MM.1S (cell line): Measurements from ENCODE around the gene DCLRE1A.

Source experiments
- DNase-seq: peaks from one replicate; pipeline ENCODE4 v3.0.0-alpha.2; 2015
- H2AFZ ChIP-seq: fragments of 300-600 bp; sonication (generic); 2 replicates; pipeline ENCODE4 v1.6.0; 2016; ENCODE audit warnings: antibody characterized with exemption, low read length
- H3F3A ChIP-seq: fragments of 300-600 bp; sonication (generic); 2 replicates; pipeline ENCODE4 v1.6.1; 2016; ENCODE audit warnings: mild to moderate bottlenecking, antibody characterized with exemption, low read length, moderate library complexity, mixed read lengths; ENCODE audit not compliant: insufficient read depth
- H3K27ac ChIP-seq: fragments of 300-600 bp; sonication (generic); 2 replicates; pipeline ENCODE4 v1.5.1; 2016; ENCODE audit warnings: mild to moderate bottlenecking, low read length
- H3K27me3 ChIP-seq: fragments of 300-600 bp; sonication (generic); replicated peaks from 2 replicates; pipeline ENCODE4 v1.6.0; 2016; ENCODE audit warnings: low read length; ENCODE audit not compliant: insufficient read depth
- H3K36me3 ChIP-seq: fragments of 300-600 bp; sonication (generic); replicated peaks from 2 replicates; pipeline ENCODE4 v1.6.1; 2016; ENCODE audit warnings: mild to moderate bottlenecking, low read length, mixed read lengths; ENCODE audit not compliant: insufficient read depth
- H3K4me1 ChIP-seq: fragments of 300-600 bp; sonication (generic); 2 replicates; pipeline ENCODE4 v1.6.1; 2016; ENCODE audit warnings: low read length, mixed read lengths
- H3K4me2 ChIP-seq: fragments of 300-600 bp; sonication (generic); 2 replicates; pipeline ENCODE4 v1.6.0; 2016; ENCODE audit warnings: low read depth, low read length
- H3K4me3 ChIP-seq: fragments of 300-600 bp; sonication (generic); 2 replicates; pipeline ENCODE4 v1.5.1; 2016; ENCODE audit warnings: low read length, mixed read lengths
- H3K79me2 ChIP-seq: fragments of 300-600 bp; sonication (generic); 2 replicates; pipeline ENCODE4 v1.6.1; 2016; ENCODE audit warnings: mixed run types, low read length, mixed read lengths
- H3K9ac ChIP-seq: fragments of 300-600 bp; sonication (generic); 2 replicates; pipeline ENCODE4 v1.6.1; 2016; ENCODE audit warnings: low read length, mixed read lengths
- H3K9me2 ChIP-seq: fragments of 300-600 bp; sonication (generic); replicated peaks from 2 replicates; pipeline ENCODE4 v1.6.1; 2016; ENCODE audit warnings: mild to moderate bottlenecking, low read length, mixed read lengths; ENCODE audit not compliant: insufficient read depth
- H3K9me3 ChIP-seq: fragments of 300-600 bp; sonication (generic); replicated peaks from 2 replicates; pipeline ENCODE4 v1.6.1; 2016; ENCODE audit warnings: mild to moderate bottlenecking, low read length, mixed read lengths; ENCODE audit not compliant: insufficient read depth
- H4K20me1 ChIP-seq: fragments of 300-600 bp; sonication (generic); 2 replicates; pipeline ENCODE4 v1.6.1; 2016; ENCODE audit warnings: mild to moderate bottlenecking, low read length, moderate library complexity, mixed read lengths; ENCODE audit not compliant: insufficient read depth
- EZH2 ChIP-seq: fragments of 300-600 bp; sonication (generic); optimal IDR thresholded peaks from 2 replicates; pipeline ENCODE3; 2017; ENCODE audit warnings: low read depth, mild to moderate bottlenecking, antibody characterized with exemption, low read length, mixed read lengths
- EZH2phosphoT487 ChIP-seq: fragments of 300-600 bp; sonication (generic); IDR thresholded peaks from 2 replicates; pipeline ENCODE4 v1.6.1; 2018; ENCODE audit warnings: antibody characterized with exemption, low read length
- TF ChIP-seq, protein P1 (sequence below): fragments of 300-600 bp; sonication (generic); IDR thresholded peaks from 2 replicates; pipeline ENCODE4 v1.5.1; 2016; ENCODE audit warnings: antibody characterized with exemption, low read length, mixed read lengths

Gene DCLRE1A

DNA sequence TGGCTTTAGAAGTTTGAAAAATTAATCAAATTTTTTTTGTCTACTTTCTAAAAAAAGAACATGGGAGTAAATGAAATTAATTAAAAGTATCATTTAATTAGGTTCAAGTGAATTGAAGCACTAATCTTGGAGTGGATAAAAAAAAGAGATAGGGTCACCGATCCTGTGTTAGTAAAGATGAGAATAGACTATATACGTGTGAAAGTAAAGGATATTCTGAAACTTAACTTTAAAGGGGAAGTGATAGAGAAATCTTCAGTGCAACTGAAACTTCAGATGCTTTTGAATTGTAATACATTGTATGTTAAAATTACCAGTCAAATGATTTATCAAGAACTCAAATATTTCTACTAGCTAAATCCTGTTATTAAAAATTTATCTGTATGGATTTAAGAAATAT, 5.4 kb upstream of the DCLRE1A start:
- Histone ChIP-seq H4K20me1 (no peaks in the 10 kb centered on the region), H3K4me1 (peaks cover 18% of the 10 kb centered on the region), H3K9me2 (no peaks in the 10 kb centered on the region), H2AFZ (no peak overlapping the region), H3K9me3 (no peaks in the 10 kb centered on the region), H3K27me3 (no peaks in the 10 kb centered on the region), H3F3A (no peaks in the 10 kb centered on the region), H3K79me2 (peaks cover 56% of the 10 kb centered on the region), H3K36me3 (peaks cover 10% of the 10 kb centered on the region; the same call in 1 of the 2 replicates), H3K4me3 (no peak overlapping the region), H3K9ac (no peak overlapping the region), H3K27ac (no peak overlapping the region), H3K4me2 (peak overlapping the region; percentile 7; the same call in 1 of the 2 replicates)
- no peak for TF ChIP-seq EZH2phosphoT487
- TF ChIP-seq, protein P1, sequence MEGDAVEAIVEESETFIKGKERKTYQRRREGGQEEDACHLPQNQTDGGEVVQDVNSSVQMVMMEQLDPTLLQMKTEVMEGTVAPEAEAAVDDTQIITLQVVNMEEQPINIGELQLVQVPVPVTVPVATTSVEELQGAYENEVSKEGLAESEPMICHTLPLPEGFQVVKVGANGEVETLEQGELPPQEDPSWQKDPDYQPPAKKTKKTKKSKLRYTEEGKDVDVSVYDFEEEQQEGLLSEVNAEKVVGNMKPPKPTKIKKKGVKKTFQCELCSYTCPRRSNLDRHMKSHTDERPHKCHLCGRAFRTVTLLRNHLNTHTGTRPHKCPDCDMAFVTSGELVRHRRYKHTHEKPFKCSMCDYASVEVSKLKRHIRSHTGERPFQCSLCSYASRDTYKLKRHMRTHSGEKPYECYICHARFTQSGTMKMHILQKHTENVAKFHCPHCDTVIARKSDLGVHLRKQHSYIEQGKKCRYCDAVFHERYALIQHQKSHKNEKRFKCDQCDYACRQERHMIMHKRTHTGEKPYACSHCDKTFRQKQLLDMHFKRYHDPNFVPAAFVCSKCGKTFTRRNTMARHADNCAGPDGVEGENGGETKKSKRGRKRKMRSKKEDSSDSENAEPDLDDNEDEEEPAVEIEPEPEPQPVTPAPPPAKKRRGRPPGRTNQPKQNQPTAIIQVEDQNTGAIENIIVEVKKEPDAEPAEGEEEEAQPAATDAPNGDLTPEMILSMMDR = no peak
- no peak for DNase-seq

DNA sequence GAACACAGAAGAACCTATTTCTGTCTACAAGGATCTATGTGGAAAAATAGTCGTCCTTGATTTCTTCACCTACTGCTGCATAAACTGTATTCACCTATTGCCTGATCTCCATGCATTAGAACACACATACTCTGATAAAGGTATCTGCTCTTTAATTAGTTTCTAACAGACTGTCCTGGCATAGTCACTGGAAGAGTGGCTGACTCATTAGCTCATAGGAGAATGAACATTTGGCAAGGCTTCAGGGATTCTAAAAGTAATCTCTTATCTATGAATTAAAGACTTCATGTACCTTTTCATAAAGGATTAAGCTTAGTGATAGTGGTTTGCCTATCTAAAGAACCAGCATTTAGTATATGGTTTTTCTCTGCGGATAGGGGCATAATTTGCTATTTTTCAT, 4.7 kb upstream of the DCLRE1A start:
- peaks cover 18% of the 10 kb centered on the region for H3K4me1 ChIP-seq
- peaks cover 56% of the 10 kb centered on the region for H3K79me2 ChIP-seq
- no peaks in the 10 kb centered on the region for H4K20me1 ChIP-seq
- H2AFZ ChIP-seq = no peak overlapping the region
- H3K27me3 ChIP-seq = no peaks in the 10 kb centered on the region
- no peak overlapping the region for H3K4me3 ChIP-seq
- TF ChIP-seq, protein P1 = no peak
- TF ChIP-seq EZH2 = no peak
- TF ChIP-seq EZH2phosphoT487 = no peak
- no peaks in the 10 kb centered on the region for H3K9me3 ChIP-seq
- no peak overlapping the region for H3K9ac ChIP-seq
- DNase-seq = no peak
- no peaks in the 10 kb centered on the region for H3K9me2 ChIP-seq
- peaks cover 10% of the 10 kb centered on the region; the same call in 1 of the 2 replicates for H3K36me3 ChIP-seq
- no peak overlapping the region for H3K4me2 ChIP-seq
- no peaks in the 10 kb centered on the region for H3F3A ChIP-seq
- no peak overlapping the region for H3K27ac ChIP-seq

DNA sequence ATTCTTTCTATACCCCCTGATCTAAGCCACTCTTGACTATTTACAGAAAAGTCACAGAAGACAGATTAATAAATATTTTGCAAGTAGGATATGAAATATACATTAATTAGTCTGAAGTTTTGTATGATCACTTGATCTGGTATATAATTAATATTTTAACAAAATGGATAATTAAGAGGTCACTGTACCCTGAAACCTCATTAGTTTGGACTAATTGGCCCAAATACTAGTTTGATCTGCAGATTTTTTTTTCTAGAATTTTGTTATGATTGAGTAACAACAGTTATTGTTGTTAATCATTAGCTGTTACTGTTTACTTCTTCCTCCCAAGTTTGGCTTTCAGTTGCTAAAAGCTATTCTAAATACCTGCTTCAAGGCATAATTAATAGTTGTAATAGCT, 3.3 kb upstream of the DCLRE1A start:
- Histone ChIP-seq H3K9ac (no peak overlapping the region), H2AFZ (no peak overlapping the region), H3K27ac (no peak overlapping the region), H3K36me3 (peaks cover 10% of the 10 kb centered on the region; the same call in 1 of the 2 replicates), H3K4me3 (no peak overlapping the region), H4K20me1 (no peaks in the 10 kb centered on the region), H3F3A (no peaks in the 10 kb centered on the region), H3K79me2 (peaks cover 56% of the 10 kb centered on the region), H3K9me2 (no peaks in the 10 kb centered on the region), H3K4me2 (no peak overlapping the region), H3K27me3 (no peaks in the 10 kb centered on the region), H3K9me3 (no peaks in the 10 kb centered on the region), H3K4me1 (peaks cover 18% of the 10 kb centered on the region)
- no peak for DNase-seq
- TF ChIP-seq, protein P1 = no peak
- no peak for TF ChIP-seq EZH2phosphoT487
- TF ChIP-seq EZH2 = no peak
